SK-N-MC (cell line): ENCODE data around the gene NR1H2.

Source experiments
- DNase-seq: peaks from one replicate; pipeline ENCODE4 v3.0.0-alpha.2; 2011; ENCODE audit warnings: low read depth, low spot score
- H3K27ac ChIP-seq: fragments of 200-600 bp; sonication (generic); 2 replicates; pipeline ENCODE4 v1.5.1; 2016; ENCODE audit warnings: mixed run types
- H3K36me3 ChIP-seq: fragments of 200-600 bp; sonication (generic); 2 replicates; pipeline ENCODE4 v1.6.1; 2017; ENCODE audit warnings: antibody characterized with exemption, low read length, mixed read lengths; ENCODE audit not compliant: insufficient read depth
- H3K4me3 ChIP-seq: fragments of 200-600 bp; sonication (generic); 2 replicates; pipeline ENCODE4 v1.5.1; 2016
- H3K9ac ChIP-seq: fragments of 200-600 bp; sonication (generic); 2 replicates; pipeline ENCODE4 v1.8.0; 2017; ENCODE audit warnings: mixed run types, mixed read lengths; ENCODE audit not compliant: insufficient read length
- H3K9me3 ChIP-seq: fragments of 200-600 bp; sonication (generic); 2 replicates; pipeline ENCODE4 v1.6.1; 2017; ENCODE audit warnings: low read depth, mild to moderate bottlenecking, antibody characterized with exemption, low read length, moderate library complexity, mixed read lengths
- EZH2 ChIP-seq: fragments of 200-600 bp; sonication (generic); IDR thresholded peaks from one replicate; pipeline ENCODE4 v1.6.1; 2017; ENCODE audit warnings: antibody characterized with exemption
- FOXP2 ChIP-seq: optimal IDR thresholded peaks from 2 replicates; pipeline ENCODE3; 2011; ENCODE audit warnings: mild to moderate bottlenecking, moderate library complexity; ENCODE audit not compliant: insufficient read depth; ENCODE audit errors: extremely low read length, control extremely low read depth
- POLR2AphosphoS5 ChIP-seq: IDR thresholded peaks from 2 replicates; pipeline ENCODE4 v1.6.1; 2012; ENCODE audit warnings: mild to moderate bottlenecking, low read depth, low read length, borderline replicate concordance

NR1H2 gene

DNA sequence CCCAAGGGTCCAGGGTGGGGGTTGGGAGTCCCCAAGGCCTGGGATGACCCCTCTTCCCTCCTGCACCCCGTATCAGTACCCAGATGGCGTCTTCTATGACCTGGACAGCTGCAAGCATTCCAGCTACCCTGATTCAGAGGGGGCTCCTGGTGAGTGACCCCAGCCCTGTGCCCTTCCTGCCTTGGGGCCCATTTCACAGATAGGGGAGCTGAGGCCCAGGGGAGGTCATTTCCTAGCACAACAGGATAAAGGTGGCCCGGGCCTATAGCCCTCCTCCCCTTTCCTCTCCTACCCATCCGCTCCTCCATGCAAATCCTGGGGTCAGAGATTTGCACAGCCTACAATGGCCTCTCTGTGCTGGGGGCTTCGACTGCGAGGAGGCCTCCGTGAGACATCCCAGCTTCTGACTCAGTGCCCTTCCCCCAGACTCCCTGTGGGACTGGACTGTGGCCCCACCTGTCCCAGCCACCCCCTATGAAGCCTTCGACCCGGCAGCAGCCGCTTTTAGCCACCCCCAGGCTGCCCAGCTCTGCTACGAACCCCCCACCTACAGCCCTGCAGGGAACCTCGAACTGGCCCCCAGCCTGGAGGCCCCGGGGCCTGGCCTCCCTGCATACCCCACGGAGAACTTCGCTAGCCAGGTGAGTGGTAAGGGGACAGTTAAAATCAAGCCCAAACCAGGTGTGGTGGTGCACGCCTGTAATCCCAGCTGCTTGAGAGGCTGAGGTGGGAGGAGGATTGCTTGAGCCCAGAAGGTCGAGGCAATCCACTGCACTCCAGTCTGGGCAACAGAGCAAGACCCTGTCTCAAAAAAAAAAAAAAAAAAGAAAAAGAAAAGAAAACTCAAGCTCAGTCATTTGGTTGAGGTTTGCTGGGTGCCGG lies 46.4 kb downstream of the NR1H2 start:
- Histone ChIP-seq H3K36me3 (no peaks in the 10 kb centered on the region), H3K4me3 (no peak overlapping the region), H3K27ac (no peak overlapping the region), H3K9ac (no peak overlapping the region), H3K9me3 (no peaks in the 10 kb centered on the region)
- DNase-seq, result no peak
- TF ChIP-seq POLR2AphosphoS5 (no peak), FOXP2 (no peak), EZH2 (no peak)

GRCh38 chr19:50423279-50424113 lies 47.2 kb downstream of the NR1H2 start:
- Histone ChIP-seq H3K9me3 (no peaks in the 10 kb centered on the region), H3K27ac (no peak overlapping the region), H3K4me3 (no peak overlapping the region), H3K36me3 (no peaks in the 10 kb centered on the region), H3K9ac (no peak overlapping the region)
- no peak for DNase-seq
- TF ChIP-seq POLR2AphosphoS5 (no peak), FOXP2 (no peak), EZH2 (no peak)

DNA sequence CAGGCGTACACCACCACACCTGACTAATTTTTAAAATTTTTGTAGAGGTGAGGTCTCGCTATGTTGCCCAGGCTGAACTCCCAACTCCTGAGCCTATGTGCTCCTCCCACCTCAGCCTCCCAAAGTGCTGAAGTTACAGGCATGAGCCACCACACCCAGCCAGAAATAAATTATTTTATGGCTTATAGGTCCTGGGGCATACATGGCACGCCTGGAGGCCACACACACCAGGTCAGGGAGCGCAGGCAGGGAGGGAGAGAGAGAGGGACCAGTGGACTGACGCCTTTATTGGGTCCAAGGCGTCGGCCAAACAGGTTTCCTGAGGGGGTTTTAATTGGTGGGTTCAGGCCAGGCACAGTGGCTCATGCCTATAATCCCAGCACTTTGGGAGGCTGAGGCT lies 49.3 kb downstream of the NR1H2 start:
- no peaks in the 10 kb centered on the region for H3K36me3 ChIP-seq
- no peaks in the 10 kb centered on the region for H3K9me3 ChIP-seq
- TF ChIP-seq FOXP2 (no peak), POLR2AphosphoS5 (no peak), EZH2 (no peak)
- H3K9ac ChIP-seq, result no peak overlapping the region
- H3K27ac ChIP-seq, result no peak overlapping the region
- no peak overlapping the region for H3K4me3 ChIP-seq
- no peak for DNase-seq

GRCh38 chr19:50427318-50427925 lies 51.2 kb downstream of the NR1H2 start:
- Histone ChIP-seq H3K4me3 (peak overlapping the region; percentile 75), H3K36me3 (no peaks in the 10 kb centered on the region), H3K9me3 (no peaks in the 10 kb centered on the region), H3K27ac (no peak overlapping the region), H3K9ac (no peak overlapping the region)
- TF ChIP-seq EZH2 (no peak), FOXP2 (no peak), POLR2AphosphoS5 (no peak)
- DNase-seq, result no peak

- Histone ChIP-seq H3K4me3 (peak overlapping the region; percentile 75), H3K9me3 (no peaks in the 10 kb centered on the region), H3K27ac (no peak overlapping the region), H3K36me3 (no peaks in the 10 kb centered on the region), H3K9ac (peak overlapping the region; percentile 64)
- peak; percentile 28 for DNase-seq
- peak; percentile 60; the same call in 1 of the 2 replicates for TF ChIP-seq POLR2AphosphoS5
- TF ChIP-seq EZH2, result no peak
Observed at GRCh38 chr19:50427997-50428425, 51.8 kb downstream of the NR1H2 start.

DNA sequence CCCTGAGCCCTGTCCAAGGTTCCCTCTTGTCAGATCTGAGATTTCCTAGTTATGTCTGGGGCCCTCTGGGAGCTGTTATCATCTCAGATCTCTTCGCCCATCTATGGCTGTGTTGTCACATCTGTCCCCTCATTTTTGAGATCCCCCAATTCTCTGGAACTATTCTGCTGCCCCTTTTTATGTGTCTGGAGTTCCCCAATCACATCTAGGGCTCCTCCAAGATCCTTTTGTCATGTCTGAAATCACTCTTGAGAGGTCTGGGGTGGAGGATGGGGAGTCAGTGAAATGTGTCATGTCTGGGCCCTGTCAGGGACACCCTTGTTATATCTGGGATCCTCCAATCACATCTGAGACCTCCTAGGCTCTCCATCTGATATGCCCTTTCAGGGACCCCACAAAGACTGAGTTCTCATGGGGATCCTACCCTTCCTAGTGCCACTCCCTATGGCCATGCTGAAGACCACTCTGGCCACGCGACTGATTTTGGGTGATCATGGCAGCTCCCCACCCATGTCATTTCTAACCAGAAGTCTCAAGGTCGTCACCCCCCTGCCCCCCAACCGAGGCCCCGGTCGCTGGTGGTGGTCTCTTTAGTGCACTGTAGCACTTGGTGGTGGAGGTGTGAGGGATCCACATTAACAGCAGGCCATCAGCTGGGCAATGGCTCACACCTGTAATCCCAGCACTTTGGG lies 52.7 kb downstream of the NR1H2 start:
- no peaks in the 10 kb centered on the region for H3K9me3 ChIP-seq
- no peak overlapping the region for H3K27ac ChIP-seq
- H3K9ac ChIP-seq, result peak overlapping the region; percentile 64
- DNase-seq, result no peak
- H3K4me3 ChIP-seq, result peak overlapping the region; percentile 75
- TF ChIP-seq POLR2AphosphoS5, result no peak
- TF ChIP-seq FOXP2, result no peak
- TF ChIP-seq EZH2, result no peak
- no peaks in the 10 kb centered on the region for H3K36me3 ChIP-seq

- H3K9ac ChIP-seq, result peak overlapping the region; percentile 59
- DNase-seq, result no peak
- H3K36me3 ChIP-seq, result no peaks in the 10 kb centered on the region
- H3K9me3 ChIP-seq, result no peaks in the 10 kb centered on the region
- H3K27ac ChIP-seq, result no peak overlapping the region
- H3K4me3 ChIP-seq, result peak overlapping the region; percentile 76
- TF ChIP-seq FOXP2 (no peak), EZH2 (no peak), POLR2AphosphoS5 (no peak)
Observed at GRCh38 chr19:50430888-50431342, 54.7 kb downstream of the NR1H2 start.
